B cell (primary cell): ENCODE results near the gene LMX1B.

Experiments used
- EZH2 ChIP-seq: IDR thresholded peaks from 2 replicates; pipeline ENCODE4 v1.6.1; 2012; ENCODE audit warnings: borderline replicate concordance, low read depth, mild to moderate bottlenecking, moderate library complexity, low read length; ENCODE audit not compliant: insufficient read depth, poor library complexity, severe bottlenecking
- TF ChIP-seq, protein P1 (sequence below): fragments of 200-600 bp; IDR thresholded peaks from one replicate; pipeline ENCODE4 v1.8.0; 2022; ENCODE audit warnings: antibody characterized with exemption, mild to moderate bottlenecking

DNA sequence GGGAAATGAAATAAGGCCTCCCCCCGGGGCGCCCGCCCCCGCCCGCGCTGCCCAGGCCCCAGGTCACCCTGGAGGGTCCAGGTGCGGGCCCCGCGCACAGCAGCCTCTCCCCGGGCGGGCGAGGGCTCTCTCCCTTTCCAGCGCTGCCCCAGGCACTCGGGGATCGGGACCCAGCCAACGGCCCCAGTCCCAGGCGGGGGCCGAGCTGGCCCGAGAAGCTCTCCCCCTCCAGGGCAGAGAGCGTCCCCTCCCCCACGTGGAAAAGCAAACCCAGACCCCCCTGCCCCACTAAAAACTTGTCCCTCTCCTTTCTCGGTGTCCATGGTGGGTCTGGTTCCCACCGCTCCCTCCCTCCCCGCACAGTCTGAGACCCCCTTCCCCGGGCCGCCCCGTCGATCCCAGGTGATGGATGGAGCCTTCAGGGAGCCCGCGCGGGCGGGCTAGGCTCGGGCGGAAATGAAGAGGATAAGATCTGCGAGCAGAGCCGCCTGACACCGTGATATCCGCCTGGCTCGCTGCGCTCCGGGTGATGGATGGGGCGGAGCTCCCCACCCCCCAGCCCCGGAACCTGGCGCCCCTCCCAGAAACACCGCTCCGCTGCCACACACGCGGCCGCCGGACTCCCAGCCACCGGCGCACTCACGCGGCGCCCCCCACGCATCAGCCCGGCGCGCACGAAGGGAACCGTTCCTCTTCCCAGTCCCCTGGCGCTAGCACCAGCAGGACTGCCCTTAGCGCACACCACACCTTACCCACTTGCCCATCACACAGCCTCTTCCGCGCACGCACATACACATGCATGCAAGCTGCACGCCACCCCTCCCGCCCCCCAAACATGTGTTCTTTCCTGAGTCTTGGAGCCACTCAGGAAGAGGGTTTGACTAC, 109.4 kb downstream of the LMX1B start:
- TF ChIP-seq EZH2: no peak
- TF ChIP-seq, protein P1, sequence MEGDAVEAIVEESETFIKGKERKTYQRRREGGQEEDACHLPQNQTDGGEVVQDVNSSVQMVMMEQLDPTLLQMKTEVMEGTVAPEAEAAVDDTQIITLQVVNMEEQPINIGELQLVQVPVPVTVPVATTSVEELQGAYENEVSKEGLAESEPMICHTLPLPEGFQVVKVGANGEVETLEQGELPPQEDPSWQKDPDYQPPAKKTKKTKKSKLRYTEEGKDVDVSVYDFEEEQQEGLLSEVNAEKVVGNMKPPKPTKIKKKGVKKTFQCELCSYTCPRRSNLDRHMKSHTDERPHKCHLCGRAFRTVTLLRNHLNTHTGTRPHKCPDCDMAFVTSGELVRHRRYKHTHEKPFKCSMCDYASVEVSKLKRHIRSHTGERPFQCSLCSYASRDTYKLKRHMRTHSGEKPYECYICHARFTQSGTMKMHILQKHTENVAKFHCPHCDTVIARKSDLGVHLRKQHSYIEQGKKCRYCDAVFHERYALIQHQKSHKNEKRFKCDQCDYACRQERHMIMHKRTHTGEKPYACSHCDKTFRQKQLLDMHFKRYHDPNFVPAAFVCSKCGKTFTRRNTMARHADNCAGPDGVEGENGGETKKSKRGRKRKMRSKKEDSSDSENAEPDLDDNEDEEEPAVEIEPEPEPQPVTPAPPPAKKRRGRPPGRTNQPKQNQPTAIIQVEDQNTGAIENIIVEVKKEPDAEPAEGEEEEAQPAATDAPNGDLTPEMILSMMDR: no peak
